ENCODE measurements around the gene TOPORS.

Gene TOPORS

DNA sequence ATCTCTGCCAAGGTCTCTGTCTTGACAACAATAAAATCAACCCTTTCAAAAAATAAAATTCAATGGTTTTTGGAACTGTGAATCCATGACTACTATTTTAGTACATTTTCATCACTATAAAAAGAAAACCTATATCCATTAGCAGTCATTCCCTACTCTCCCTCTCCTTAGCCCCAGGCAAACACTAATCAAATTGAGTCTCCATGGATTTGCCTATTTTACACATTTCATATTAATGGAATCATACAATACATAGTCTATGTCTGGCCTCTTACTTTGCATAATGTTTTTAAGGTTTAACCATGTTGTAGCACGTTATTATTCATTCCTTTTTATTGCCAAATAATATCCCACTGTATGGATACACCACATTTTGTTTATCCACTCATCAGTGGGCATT, 50.5 kb downstream of the TOPORS start:
- no peak for DNase-seq

DNA sequence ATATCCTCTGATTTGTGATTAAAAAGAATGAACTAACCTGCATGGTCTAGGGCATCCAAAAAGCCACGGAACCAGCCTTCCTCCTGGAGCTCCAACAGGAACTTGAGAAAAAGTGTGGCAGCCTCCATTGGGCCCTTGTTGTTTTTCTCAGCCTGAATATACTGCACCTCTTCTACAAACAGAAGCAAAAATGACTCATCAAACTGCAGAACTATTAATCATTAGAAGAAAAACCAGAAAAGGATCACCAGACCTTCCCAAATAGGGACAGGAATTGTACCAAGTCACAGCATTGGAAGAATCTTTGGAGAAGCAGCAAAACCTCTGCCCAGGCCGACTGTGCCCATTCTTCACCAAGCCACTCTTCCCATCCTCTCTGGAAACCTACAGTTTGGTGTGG, 51.6 kb downstream of the TOPORS start:
- DNase-seq = no peak

DNA sequence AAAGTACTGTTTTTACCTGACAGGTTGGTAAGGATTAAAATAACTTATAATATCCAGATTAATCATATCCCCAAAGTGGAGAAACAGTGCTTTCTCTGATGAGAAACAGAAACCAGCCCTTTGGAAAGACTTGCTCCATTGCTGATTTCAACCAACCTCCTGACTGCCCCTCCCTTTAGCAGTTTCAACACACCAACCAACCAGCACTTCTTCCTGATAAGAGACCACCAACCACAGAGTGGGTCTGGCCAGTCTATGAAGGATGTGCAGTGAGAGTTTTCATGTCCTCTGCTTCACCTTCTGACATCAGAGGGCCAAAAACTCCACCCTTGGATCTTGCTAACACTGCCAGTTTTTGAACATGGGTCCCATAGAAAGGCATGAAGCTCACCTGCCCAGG, 54.5 kb downstream of the TOPORS start:
- DNase-seq = no peak

DNA sequence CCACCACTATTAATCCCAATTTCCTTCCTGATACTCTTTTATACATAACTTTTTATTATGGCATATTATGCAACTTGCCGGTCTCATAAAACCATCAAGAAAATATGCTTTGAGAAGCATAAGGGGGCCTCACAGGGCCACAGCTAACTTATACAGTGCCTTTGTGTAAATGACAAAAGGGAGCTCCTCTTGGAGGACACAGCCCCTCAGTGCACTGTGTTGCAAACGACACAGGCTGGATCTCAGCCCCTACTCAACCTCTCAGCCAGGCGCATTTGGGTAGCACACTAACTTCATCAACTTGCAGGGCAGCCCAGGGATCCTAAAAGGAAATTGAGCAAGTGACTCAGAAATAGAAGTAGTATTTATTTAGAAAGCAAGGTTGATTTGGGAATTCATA, 61.8 kb downstream of the TOPORS start:
- DNase-seq = no peak
